HG02981 (cell line): ENCODE measurements around the gene OPN3.

Experiments used
- ATAC-seq: cut with Tn5 transposase; IDR thresholded peaks from one replicate; pipeline ENCODE4 v1.9.1; 2021; ENCODE audit warnings: mild to moderate bottlenecking, moderate library complexity; ENCODE audit not compliant: unreplicated experiment

OPN3 gene

DNA sequence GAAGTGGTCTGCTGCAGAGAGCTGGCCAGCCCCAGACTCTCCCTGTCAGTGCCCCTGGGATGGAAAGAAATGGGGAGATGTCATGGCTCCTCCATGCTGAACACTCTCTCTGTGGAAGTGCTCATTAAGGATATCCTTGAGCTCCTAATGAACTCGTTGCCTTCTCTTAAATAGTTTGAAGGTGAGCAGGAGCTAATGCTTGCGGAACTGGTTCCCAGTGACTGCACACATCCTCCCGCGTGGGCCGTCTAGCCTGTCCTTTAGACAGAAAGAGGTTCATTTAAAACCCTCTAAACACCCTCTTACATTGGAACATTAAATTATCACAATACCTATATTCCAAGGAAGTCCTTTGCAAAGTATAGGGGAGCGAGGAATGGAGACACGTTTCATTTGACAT lies 6.0 kb upstream of the OPN3 start:
- ATAC-seq = no peak

DNA sequence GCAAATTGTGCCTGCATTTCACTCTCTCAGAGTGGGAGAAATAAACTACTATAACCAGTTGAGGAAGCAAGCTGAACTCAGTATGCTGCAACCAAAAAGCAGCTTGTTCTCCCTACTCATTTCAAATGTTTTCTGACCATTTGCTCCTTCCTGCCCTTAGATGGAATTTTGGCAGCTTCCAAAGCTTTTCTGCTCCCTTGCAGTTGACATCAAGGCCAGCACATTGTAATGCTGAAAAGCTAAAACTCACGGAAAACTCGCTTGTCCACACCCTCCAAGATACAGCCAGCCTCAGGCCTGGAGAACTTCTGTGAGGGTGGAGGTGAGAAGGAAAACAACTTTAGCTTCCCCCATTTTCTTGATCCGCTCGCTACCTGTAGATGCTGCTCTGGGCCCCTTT lies 5.0 kb upstream of the OPN3 start:
- ATAC-seq = no peak

GRCh38 chr1:241644259-241644658 lies 4.1 kb upstream of the OPN3 start:
- ATAC-seq = no peak

- ATAC-seq = no peak
Observed at GRCh38 chr1:241642593-241642944, 2.4 kb upstream of the OPN3 start.

GRCh38 chr1:241641773-241642592 lies 1.8 kb upstream of the OPN3 start:
- ATAC-seq = no peak

- no peak for ATAC-seq
Observed at GRCh38 chr1:241640867-241641622, 876 bp upstream of the OPN3 start.

- ATAC-seq = peak; percentile 55
Observed at GRCh38 chr1:241639623-241640148, 483 bp downstream of the OPN3 start.

- ATAC-seq = no peak
Observed at GRCh38 chr1:241638909-241639622, 1.1 kb downstream of the OPN3 start.

DNA sequence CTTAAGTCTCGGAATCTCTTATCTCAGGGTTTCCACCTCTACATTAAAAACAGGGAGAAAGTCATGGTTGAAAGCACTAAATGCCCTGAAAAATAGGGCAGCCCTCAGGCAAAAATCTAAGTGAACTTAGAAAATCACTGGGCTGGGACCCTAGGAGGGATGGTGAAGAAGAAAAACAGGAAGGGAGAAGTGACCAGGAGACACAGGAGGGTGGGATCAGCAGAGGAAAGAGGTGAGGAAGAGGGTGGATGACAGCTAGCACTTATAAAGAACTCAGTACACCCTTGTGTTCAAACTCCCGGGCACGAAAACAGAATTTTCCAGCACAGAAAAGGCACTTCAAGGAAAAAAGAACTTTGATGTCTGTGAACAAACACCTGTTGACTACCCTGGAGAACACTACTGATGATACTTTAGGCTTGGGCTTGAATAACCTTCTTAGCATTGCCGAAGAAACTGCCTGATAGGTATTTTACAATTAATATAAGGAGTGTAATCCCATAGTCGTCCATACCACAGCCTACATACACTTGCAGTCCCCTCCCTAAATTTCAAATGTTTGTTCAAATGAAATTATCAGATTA lies 2.0 kb downstream of the OPN3 start:
- ATAC-seq = no peak

DNA sequence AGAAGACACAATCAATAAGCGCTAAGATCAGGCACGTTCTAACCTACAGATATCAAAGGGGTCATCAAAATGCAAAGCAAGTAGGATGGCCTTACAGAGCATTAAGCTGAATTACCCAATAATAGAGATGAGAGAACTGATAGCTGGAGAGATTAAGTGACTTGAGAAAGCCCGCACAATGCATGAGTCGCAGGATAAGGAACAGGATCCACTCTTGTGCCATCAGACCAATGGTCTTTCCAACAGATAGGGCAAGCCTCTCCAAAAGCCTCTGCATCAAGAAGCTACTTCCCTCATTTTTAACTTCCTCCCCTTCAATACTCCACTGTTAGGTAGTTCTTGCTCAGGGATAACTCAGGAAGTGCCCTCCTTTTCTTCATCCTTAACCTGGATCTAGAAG lies 2.6 kb downstream of the OPN3 start:
- ATAC-seq = no peak

DNA sequence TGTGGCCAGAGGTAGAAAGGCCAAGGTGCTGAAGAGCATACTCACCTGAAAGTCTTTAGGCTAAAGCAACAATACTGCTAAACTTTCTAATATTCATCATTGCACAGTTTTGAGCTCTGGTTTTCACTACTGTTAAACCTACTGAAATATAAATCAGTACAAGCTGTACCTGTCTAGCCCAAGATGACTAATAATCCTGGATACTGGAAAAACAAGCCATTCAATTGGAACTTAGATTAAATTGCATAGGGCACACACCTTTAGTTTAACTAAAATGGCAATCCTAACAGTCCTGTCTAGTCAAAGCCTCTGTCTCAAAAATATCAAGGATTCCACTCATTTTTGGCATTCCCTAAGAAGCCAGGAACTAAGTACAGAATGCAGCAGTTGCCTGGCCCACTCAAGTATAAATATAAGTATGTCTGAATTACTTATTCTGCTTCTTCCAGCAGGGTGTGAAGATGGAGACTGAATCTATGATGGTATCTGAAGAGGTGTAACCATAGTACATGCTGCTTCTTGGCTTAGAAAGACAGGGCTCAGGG lies 3.1 kb downstream of the OPN3 start:
- no peak for ATAC-seq

DNA sequence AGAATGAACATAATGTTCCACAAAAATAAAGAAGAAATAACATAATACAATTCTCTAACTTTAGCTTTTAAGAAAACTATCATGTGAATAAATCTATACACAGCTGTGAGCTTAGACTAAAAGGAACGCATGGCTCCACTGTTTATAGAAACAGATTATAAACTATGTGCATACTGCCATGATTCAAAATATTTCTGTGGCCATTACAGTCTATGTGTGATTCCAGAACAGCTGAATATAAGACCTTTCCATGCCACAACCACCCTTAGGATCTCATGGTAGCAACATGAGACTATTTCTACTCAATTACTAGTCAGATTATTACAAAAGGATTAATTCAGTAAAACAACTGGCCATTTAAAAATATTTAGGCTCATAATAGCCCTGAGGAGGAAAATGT lies 3.9 kb downstream of the OPN3 start:
- no peak for ATAC-seq

- ATAC-seq = no peak
Observed at GRCh38 chr1:241635556-241636152, 4.5 kb downstream of the OPN3 start.

- ATAC-seq = no peak
Observed at GRCh38 chr1:241632987-241633386, 7.2 kb downstream of the OPN3 start.

- ATAC-seq = no peak
Observed at GRCh38 chr1:241631674-241632073, 8.5 kb downstream of the OPN3 start.

DNA sequence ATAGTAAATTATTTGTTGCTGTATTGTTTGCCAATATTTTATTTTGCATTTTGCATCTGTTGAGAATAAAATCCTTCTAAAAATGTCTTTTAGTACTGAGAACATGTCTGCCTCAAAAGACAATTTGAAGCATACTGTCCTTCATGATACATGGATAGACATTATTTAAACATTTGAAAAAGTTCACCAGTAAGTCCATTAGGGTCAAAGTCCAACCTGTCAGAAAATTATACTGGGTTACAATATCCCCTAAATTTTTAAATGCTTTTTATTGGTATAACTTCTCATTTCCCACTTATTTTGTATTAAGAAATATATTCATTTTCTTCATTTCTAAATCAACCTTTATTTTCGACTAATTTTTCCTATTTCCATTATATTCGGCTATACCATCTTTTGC lies 9.3 kb downstream of the OPN3 start:
- no peak for ATAC-seq

DNA sequence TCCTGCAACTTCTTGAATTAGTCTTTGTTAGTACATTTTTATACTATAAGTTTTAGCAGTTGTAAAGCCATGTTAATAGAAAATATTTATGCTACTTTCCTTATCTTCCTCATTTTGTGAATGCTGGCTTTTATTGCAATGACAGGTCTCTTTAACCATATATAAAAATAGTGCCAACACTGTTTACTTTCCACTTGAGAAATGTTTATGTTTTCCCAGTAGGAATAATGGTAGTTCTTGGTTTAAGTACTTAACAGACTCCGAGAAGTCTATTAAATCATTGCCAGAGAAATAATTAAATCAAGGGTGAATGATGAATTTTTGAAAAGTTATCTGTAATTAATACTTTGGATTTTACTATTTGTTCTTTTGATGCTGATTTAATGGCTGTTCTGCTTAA lies 9.7 kb downstream of the OPN3 start:
- no peak for ATAC-seq

DNA sequence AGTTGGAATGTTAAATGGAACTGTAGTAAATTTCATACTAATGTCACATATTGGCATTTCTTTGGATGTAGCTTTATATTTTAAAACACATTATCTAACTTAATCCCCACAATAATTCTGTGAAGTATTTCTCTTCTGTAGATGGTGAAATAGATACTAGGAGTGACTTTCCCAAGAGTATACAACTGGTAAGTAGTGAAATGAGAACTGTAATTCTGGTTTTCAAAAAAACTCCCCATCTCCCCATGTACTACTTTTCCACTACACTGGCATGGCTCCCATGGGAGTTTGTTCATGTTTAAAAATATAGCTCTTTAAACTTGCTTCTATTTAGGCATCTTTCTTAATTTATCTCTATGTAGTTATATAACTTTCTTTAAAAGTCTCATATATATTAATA lies 10.2 kb downstream of the OPN3 start:
- ATAC-seq = no peak

GRCh38 chr1:241627453-241628259 lies 12.5 kb downstream of the OPN3 start:
- ATAC-seq = peak; percentile 81

DNA sequence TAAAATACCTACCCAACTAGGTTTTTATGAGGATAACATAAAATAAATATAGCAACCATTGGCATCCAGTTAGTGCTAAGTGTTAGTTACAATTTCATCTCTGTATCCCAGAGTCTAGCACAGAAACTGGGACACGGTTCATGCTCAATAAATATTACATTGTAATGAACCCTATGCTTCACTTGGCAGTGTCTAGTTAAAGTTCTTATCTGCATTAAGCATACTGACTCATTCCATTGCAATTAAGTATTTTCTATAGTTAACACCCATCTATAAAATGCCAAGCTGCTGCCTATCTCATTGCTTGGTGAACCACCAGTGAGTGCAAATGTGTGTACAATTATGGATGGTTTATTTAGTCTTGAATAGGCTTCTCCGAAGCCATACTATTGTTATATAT lies 15.2 kb downstream of the OPN3 start:
- ATAC-seq = no peak
